NCI-H128 (cell line): ENCODE data around the gene SMURF1.
"Not testable (repeated sequence)": the region's sequence is repeated elsewhere in the genome, so short reads cannot be mapped to it uniquely, and the experiment has no call there.

Source experiments
- DNase-seq: peaks from one replicate; lab custom pipeline; 2025; ENCODE audit not compliant: unreplicated experiment; lab: John Stamatoyannopoulos, UW

The SMURF1 gene

DNA sequence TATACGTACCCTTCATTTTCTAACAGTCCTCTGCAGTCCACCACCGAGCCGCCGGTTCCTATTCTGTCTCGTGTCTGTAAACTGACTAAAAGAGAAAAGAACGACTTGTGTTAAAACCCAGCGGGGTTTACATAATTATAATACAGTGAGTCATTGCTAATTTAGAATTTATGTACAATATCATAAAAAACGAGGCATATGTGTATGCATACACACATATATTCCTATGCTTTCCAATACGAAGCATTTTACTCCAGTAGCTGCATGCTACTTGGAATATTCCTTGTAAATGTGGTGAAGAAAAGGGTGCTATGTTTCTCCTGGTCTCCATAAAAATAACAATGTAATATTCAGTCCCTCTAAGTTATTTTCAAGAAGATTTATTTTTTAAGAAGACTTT, 89.1 kb downstream of the SMURF1 start:
- DNase-seq = no peak

DNA sequence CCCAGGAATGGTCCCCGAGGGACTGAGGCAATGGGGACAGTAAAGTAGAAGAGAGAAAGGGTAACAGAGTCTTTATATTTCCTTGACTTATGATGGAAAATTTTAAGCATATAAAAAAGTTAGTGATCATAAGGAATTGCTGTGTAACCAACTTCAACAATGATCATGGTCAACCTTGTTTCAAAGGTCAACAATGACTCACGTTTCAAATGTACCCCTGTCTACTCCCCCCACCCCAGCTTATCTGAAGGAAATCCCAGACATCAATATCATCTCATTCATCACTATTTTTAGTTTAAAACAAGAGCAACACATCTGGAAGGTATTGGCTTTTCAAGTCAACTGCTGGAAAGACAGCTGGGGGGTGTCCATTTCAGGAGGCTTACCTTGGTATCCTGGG, 92.9 kb downstream of the SMURF1 start:
- DNase-seq = no peak

DNA sequence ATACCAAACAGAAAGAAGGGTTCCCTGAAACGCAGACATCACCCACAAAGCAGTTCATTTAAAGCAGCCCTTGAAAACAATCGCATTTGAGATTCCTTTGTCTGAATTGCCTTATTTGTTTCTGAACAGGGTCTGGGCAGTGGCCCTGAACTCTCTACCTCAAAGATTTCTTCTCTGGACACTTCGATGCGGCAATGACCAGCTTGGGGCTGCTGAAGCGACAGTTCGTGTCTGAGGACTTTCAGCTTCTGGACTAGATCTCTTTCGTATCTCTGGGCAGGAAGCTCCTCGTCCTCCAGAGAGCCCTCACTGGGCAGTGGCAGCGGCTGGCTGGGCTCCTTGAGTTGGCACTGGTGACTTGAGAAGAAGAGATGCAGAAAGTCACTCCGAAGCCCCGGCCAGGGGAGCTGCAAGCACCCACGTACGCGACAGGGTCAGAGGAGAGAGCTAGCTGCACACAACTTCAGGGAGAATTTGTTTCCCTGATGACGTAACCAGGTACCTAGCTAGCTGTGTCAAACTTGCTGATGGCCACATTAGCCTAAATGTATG, 96.3 kb downstream of the SMURF1 start:
- DNase-seq = no peak

DNA sequence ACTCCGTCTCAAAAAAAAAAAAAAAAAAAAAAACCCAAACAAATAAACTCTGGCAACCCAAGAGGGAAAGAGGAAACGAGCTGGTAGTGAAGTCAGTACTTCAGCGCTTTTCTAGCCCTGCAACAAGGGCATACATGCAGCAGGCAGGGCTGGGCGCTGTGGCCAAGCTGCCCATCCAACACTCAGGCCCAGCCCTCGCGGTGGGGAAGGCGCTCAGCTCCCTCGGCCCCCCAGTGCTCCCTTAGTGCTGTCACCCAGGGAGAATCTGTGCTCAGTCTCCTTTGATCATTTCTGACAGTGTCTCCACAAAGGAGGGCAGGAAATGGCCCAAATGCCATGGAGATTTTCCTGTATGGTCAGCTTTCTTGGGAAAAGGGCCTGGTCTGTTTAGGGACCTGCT, 97.2 kb downstream of the SMURF1 start:
- no peak for DNase-seq

DNA sequence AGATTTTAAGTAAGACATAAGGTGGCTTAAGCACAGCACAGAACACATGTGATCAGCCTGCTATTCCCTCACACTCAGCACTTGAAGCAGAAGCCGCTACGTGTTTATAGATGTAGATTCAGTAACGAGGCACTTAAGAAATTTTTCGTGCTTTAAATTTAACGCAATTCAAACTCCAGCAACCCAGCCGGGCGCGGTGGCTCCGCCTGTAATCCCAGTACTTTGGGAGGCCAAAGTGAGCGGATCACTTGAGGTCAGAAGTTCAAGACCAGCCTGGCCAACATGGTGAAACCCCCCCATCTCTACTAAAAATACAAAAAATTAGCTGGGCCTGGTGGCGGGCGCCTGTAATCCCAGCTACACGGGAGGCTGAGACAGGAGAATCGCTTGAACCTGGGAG, 97.6 kb downstream of the SMURF1 start:
- not testable (repeated sequence) for DNase-seq

DNA sequence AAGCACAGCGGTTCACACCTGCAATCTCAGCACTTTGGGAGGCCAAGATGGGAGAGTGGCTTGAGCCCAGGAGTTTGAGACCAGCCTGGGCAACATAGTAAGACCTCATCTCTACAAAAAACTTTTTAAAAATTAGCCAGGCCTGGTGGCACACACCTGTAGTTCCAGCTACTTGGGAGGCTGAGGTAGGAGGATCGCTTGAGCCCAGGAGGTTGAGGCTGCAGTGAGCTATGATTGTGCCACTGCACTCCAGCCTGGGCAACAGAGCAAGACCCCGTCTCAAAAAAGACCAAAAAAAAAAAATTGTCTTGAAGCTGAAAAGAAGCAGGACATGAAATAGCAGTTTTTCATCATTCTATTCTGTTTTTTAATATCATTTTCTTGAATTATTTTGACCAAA, 99.0 kb downstream of the SMURF1 start:
- DNase-seq = not testable (repeated sequence)

DNA sequence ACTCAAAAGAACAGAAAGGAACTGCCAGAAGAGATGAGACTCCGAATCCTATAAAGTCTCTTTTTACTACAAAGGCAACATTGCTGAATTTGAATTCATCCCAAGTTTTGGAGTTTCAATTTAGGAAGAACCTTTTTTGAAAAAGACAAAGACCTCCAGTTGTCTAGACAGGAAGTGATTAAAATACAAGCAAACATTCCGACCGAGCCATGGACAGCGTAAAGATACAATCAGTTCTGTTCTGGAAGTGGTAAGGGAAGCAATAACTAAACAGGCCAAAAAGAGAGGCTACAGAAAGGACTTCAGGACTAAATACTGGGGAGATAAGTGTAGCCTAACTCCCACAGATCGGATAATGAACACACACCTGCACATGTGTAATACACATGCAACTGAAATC, 101.0 kb downstream of the SMURF1 start:
- no peak for DNase-seq

DNA sequence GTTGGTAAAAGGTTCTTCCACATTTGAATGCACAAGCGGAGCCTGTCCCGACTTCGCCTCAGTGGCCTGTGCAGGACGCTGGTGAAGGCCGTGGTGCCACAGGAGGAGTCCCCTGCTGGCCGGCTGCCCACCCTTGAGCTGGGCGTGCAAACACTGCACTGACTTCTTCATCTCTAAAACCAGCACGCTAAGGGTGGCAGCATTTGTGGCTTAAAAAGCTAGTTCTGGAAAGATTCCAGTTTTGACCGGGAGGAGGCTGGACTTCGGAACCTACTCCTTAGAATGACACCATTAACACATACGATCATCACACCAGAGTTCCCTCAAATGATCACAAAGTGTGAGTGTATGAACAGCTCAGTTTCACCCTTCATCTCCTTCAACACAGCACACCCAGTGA, 102.4 kb downstream of the SMURF1 start:
- DNase-seq = no peak

DNA sequence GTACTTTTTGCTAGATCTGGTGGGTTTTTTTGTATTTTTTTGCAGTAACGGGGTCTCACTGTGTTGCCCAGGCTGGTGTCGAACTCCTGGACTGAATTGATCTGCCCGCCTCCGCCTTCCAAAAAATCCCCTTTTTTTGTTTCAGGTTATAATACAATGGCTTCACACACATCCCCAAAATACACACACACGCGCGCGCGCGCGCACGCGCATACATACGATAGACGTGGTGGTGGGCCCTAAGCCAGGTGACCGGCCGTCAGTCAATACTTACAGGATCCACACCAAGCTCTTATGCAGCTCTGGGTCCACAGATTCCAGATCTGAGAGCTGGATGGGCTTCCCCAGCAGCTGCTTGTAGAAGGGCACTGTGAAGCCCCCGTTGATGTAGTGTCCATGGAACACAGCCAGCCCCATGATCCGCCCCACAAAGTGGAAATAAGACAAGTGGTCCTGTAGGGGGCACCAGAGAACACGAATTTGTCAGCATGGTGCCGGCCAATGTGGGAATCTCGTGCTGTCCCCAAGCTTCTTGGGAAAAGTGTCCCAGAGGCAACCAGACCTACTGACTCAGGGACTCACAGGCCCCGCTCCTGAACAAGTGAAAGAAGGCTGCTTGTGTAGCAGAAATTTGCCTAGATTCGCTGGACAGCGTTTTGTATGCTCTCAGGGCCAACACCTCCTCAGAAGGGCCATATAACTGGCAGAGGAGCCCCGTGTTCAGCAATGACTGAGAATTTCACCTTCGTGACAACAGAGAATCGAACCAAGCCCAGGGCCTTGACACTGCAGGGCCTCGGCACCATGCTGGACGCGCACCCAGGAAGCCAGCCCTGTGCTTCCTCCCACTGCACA, 103.6 kb downstream of the SMURF1 start:
- DNase-seq = peak; percentile 46

DNA sequence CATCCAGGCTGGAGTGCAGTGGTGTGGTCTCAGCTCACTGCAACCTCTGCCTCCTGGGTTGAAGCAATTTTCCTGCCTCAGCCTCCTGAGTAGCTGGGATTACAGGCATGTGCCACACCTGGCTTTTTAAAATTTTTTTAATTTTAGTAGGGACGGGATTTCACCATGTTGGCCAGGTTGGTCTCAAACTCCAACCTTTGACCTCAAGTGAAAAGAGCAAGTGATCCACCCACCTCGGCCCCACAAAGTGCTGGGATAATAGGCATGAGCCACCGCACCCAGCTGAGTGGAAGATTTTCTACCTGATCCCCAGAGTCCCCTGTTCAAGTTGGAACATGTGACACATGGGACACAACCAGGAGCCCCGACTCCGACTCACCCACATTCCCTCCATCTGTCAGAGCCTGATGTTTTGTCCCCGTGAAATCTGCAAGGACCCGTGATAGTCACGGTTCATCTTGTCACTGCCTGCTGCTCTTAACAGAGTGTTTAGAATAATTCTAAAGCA, 104.5 kb downstream of the SMURF1 start:
- no peak for DNase-seq

DNA sequence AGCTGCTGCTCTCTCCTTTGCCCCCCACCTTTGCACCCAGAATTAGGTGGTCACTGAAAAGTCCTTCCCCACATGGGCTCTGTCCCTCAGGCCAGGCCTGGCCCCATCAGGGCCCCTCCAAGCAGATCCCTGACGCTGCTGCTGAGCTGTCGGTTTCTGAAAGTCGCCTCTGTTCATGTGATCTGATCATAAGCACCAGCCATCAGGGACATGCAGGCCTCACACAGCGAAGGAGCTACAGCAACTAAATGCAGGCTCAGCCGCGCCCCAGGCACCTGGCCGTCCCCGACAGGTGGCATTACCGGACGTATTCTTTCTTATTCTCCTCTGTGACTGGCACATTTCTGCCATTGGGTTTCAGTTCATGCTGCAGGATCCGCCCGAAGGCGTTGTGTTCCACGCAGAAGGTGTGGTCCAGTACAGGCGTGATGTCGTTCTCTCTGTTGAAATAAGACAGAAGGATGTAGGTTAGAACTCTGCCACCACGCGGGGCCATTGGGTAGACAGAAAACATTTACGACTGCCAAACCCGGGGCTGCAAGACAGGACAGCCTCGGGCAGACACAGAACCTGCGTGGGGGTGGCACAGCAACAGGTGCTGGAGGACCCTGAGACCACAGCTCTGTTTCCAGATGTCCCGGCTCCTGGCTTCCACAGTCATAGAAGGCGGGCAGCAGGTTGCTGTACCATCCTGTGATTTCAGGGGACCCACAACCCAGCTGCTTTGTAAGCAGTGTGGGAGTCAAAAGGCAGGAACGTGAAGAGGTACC, 105.6 kb downstream of the SMURF1 start:
- DNase-seq = no peak

DNA sequence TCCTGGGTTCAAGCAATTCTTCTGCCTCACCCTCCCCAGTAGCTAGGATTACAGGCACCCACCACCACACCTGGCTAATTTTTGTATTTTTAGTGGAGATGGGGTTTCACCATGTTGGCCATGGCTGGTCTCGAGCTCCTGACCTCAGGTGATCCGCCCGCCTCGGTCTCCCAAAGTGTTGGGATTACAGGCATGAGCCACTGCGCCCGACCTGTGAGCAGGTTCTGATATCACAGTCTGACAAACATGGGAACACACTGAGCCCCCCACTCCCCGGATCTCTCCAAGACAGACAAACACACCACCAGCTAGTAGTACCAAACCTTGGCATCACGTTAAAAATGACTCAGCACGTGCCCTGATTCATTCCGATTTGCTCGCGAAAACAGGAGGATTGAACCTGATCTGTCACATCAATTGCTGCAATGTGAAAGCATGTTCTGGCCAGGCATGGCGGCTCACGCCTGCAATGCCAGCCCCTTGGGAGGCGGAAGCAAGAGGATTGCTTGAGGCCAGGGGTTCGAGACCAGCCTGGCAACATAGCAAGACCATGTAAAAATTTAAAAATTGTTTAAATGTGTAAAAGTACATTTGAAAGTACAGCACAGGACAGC, 106.5 kb downstream of the SMURF1 start:
- no peak for DNase-seq

DNA sequence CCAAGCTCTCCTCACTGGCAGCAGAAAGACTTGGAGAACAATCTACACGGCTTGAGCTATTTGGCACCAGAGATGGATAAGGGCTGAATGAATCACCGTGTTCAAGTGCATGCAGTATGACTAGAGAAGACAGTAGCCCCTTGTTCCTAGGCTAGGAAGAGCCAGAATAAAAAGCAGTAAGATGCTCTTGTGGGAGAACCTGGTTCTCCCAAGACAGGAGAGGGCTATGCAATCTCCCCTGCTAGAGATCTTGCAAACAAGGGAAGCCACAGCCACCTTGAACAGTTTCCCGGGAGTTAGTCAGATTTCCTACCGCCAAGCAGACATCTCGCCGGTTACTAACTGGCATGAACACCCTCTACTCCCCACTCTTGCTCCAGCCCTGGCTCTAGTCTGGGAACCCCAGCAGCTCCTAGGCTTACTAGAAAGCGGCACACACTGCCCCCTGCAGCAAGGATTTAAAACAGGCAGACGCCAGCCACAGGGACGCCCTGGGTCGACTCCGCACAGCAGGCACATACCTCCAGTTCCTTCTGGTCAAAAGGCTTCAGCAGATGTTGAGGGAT, 107.3 kb downstream of the SMURF1 start:
- DNase-seq = no peak

DNA sequence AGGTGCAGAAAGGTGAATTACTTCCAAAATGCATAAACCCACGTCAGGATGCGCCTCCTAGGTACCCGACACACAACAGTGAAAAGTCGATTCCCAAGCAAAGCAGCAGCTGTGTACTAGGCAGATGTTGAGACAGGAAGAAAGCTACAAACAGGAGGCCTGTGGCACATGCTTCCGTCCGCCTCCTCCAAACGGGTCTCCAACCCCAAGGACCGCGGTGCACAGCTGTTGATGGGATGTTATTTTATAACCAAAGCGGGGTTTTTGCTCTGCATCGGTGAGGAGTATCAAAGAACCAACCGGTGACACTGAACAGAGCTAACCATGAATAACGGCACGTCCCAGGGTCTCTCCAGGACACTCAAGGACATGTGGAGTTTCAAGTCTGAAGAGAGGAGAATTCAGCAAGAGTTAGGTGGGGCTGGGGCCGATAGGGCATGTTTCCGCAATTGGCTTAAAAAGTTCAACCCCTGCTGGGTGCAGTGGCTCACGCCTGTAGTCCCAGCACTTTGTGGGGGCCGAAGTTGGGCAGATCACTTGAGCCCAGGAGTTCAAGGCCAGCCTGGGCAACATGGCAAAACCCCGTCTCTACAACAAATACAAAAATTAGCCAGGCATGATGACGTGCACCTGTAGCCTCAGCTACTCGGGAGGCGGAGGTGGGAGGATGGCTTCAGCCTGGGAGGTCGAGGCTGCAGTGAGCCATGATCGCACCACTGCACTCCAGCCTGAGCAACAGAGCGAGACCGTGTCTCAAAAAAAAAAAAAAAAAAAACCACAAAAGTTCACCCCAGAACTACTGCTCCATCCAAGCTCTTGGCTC, 108.0 kb downstream of the SMURF1 start:
- DNase-seq = no peak

DNA sequence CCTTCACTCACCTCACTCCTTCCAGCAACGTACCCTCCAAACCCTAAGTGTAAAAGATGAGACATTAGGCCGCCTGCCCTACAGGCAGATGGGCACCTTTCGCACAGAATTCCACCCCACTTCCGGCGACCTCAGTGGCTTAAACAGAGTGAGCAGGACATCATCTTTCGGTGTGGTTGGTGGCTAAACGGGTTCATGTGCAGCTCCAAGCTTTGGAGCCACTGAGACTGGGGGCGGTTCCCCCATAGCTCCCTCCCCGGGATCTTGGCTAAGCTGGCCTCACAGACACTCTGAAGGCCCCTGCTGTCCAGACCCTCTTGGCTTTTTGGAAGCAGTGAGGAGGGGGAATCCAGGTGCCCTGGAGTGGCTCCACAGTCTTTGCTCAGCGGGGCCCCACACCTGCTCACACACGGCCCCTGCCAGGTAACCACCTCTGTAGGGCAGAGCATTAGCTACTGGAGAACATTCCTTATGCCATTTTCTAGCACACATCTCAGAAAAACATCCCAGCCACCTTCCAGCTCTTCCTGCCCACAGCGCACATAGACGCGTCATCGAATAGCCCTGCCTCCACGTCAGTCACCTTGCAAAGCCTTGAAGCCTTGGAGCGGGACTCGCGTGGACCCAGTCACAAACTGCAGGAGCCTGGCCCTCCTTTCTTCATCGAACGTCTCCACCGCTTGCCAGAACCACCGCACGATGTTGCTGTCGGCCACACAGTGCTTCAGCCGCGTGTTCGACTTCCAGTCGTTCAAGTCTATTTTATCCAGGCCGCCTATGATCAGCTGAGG, 108.8 kb downstream of the SMURF1 start:
- DNase-seq = no peak

DNA sequence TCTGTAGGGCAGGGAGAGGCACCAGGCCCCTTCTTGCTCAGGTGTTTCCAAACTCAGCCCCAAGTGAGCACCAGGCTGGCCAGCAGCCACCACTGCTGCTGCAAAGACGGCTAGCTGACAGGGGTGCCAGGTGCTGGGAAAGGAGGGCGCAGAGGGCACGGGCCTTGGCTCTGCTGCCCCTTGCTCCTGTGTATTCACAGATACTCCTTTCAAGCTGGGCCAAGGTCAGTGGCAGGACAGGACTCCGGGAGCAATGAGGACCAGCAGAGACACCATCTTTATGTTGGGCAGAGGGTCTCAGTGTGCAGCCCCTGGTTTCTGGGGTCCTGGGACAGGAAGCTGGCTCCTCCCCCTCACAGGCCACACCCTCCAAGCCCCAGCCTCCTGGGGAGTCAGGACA, 110.1 kb downstream of the SMURF1 start:
- DNase-seq = no peak

DNA sequence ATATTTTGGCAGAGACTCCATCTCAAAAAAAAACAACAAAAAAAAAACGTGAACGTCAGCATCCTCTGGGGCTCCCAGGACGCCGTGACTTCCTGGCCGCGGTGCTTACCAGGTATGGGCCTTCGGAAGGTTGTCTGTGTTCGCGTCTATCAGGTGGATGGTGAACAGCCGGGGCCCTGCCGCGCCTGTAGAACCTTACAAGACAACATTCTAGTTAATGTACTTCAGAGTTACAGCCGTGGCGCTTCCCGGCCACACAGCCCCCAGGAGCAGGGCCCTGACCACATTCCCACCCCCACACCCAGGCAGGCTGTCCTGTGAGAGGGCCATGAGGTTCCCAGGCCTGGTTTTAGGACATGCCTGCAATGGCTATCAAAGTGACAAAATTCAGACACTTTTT, 111.0 kb downstream of the SMURF1 start:
- DNase-seq = no peak

DNA sequence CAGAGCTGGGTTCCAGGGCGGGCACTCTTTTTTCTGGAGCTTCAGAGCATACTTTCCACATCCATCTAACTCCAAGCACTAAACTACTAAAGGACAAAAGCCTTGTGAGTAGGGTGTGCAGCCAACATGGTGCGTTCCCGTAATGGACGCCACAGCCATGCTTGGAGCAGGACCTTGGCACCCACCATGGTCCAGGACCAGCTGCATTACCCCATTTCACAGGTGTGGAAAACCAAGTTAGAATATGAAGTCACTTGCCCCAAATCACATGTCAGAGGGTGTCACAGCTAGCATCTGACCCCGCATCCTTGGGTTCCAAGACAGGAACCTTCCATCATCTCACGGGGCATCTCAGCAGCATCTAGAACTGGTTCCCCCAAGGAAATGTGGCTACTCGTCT, 112.4 kb downstream of the SMURF1 start:
- DNase-seq = no peak

DNA sequence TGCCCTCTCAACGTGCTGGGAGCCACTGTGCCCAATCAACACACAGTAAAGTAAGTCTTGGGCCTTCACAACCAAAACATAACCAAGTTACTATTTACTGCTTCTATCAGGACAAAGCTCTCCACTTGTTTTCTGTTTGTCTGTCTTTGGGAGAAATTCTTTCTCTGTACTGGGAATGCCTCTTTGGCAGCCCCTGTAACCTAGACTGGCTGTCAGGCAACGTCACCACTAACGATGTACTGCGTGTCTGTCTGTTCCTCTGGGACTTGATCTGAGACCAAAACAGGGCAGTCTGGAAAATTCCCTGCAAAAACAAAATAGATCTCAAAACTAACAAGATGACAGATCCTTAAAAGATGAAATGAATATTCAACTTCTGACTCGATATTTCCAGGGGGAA, 113.0 kb downstream of the SMURF1 start:
- no peak for DNase-seq

DNA sequence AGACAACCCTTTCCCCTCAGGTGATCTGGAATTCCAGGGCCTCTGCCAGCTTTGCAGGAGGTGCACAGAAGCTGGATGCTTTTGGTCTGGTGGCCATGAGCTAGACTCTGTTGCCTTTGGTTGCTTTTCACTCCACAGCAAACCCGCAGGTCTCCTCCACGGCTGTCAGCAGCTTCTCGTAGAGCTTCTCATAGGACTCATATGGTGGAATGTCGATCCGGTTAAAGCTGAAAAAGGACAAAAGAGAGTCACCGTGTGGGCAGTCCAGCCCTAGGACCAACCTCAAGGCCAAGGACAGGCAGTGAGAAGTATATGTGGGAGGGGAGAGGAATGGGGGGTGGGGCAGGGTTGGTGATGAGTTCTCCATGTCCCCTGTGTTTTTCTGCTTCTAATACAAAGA, 113.5 kb downstream of the SMURF1 start:
- no peak for DNase-seq
